ENCODE measurements around the gene SPRED3. TPM values are rescaled to one million over a fixed set of nuclear protein-coding genes. Genes with fewer than 3 reads are reported as not detected.
A peak's percentile ranks its signal among the peaks of the same experiment; 100 is the strongest.

Gene SPRED3
- total and polyA plus RNA-seq, 9 of the 15 experiments (the other 6 are each of a cell fraction or from before 2014, with no cell fraction given): 0.05 to 1.3 (median 0.36) TPM

- no peak for TF ChIP-seq ZNF764 (CRISPR knock-in tag; IDR thresholded peaks at IDR 0.05; ENCODE audit: low read depth)
- TF ChIP-seq ZNF639 (CRISPR knock-in tag; conservative IDR thresholded peaks at IDR 0.05 in 1 of 2, IDR thresholded peaks at IDR 0.05 in 1 of 2): no peak
- no peak for TF ChIP-seq GATA2 (CRISPR knock-in tag; IDR thresholded peaks at IDR 0.05)
- TF ChIP-seq ELF2 (CRISPR knock-in tag; IDR thresholded peaks at IDR 0.05): no peak
- 0 out of 4 replicates have a peak, but pooled peaks of 1 of the 2 experiments have one; percentile 9 for TF ChIP-seq UBTF (IDR thresholded peaks at IDR 0.05; ENCODE audit: borderline replicate concordance in 1 of 2, low read depth in 2 of 2, low read length in 2 of 2)
- 0 out of 2 replicates have a peak, but pooled peaks have one; percentile 31 for TF ChIP-seq MIER1 (IDR thresholded peaks at IDR 0.05; ENCODE audit: low read depth)
- TF ChIP-seq SP2 (IDR thresholded peaks at IDR 0.05; ENCODE audit: extremely low read depth, low read depth, low read length, poor library complexity, severe bottlenecking): no peak
- 0 out of 2 replicates have a peak, but pooled peaks have one; percentile 6 for TF ChIP-seq ZBTB7A (IDR thresholded peaks at IDR 0.05; ENCODE audit: borderline replicate concordance, control insufficient read depth, low read depth, low read length)
- TF ChIP-seq THAP12 (CRISPR knock-in tag; IDR thresholded peaks at IDR 0.05): no peak
- no peak for TF ChIP-seq SOX6 (IDR thresholded peaks at IDR 0.05)
- no peak for TF ChIP-seq ILF3 (IDR thresholded peaks at IDR 0.05; ENCODE audit: borderline replicate concordance)
- TF ChIP-seq ID3 (CRISPR knock-in tag; IDR thresholded peaks at IDR 0.05): no peak
- TF ChIP-seq ID3 (tag; IDR thresholded peaks at IDR 0.05): 0 out of 2 replicates have a peak, but pooled peaks have one; percentile 4
- no peak for TF ChIP-seq TEAD1 (CRISPR knock-in tag; IDR thresholded peaks at IDR 0.05)
- no peak for TF ChIP-seq ZSCAN32 (CRISPR knock-in tag; IDR thresholded peaks at IDR 0.05)
- TF ChIP-seq ELF1 (tag; IDR thresholded peaks at IDR 0.05): no peak
- no peak for TF ChIP-seq MTA1 (IDR thresholded peaks at IDR 0.05; ENCODE audit: borderline replicate concordance)
- TF ChIP-seq HMG20A (CRISPR knock-in tag; conservative IDR thresholded peaks at IDR 0.05): no peak
- TF ChIP-seq ELK1 (CRISPR knock-in tag; IDR thresholded peaks at IDR 0.05): no peak
Observed at GRCh38 chr19:38375098-38375493, 13.4 kb upstream of the SPRED3 start (continued).
